ENCODE results near the gene CTXND1. TPM values are rescaled to one million over a fixed set of nuclear protein-coding genes. Genes with fewer than 3 reads are reported as not detected.

Gene CTXND1
- total RNA-seq, 2 experiments from 2014 or later: not detected

GRCh38 chr15:80186066-80186465 is 65.9 kb downstream of the CTXND1 start:
- DNase-seq (ENCODE audit: low spot score): no peak
- no peaks in the 10 kb centered on the region for H4K20me1 ChIP-seq (ENCODE audit: insufficient read depth, low read length)
- H3K36me3 ChIP-seq (ENCODE audit: insufficient read depth, low read length): no peaks in the 10 kb centered on the region
- H3K27ac ChIP-seq (ENCODE audit: low read depth, low read length, poor library complexity, severe bottlenecking): no peak overlapping the region
- no peak overlapping the region for H2AFZ ChIP-seq (ENCODE audit: low read length)
- intact Hi-C loops (cut with micrococcal nuclease; ENCODE audit: unreplicated experiment): no loop called here
- ChIA-PET CTCF (ENCODE audit: unreplicated experiment) (no interaction called here), POLR2A (no interaction called here)
- no peaks in the 10 kb centered on the region for H3K79me2 ChIP-seq (ENCODE audit: insufficient read depth, low read depth, low read length)
- no TSS peak for BruUV-seq (replicated peaks)
- no peaks in the 10 kb centered on the region for H3K9me3 ChIP-seq (ENCODE audit: low read length)
- no peaks in the 10 kb centered on the region for H3K9me2 ChIP-seq (ENCODE audit: insufficient read depth, low read length)
- no peak overlapping the region for H3K4me2 ChIP-seq (ENCODE audit: low read length)
- TF ChIP-seq EZH2phosphoT487 (IDR thresholded peaks at IDR 0.05; ENCODE audit: borderline replicate concordance, low read depth, low read length) (no peak), CTCF (conservative IDR thresholded peaks at IDR 0.05; ENCODE audit: low read length) (no peak)
- H3K4me1 ChIP-seq (ENCODE audit: insufficient read depth, low read length, poor library complexity, severe bottlenecking): no peaks in the 10 kb centered on the region
- no peak overlapping the region for H3K4me3 ChIP-seq (ENCODE audit: low read depth, low read length, poor library complexity, severe bottlenecking)

- Histone ChIP-seq H3K79me2 (ENCODE audit: insufficient read depth, low read depth, low read length) (no peaks in the 10 kb centered on the region), H3K27ac (ENCODE audit: low read depth, low read length, poor library complexity, severe bottlenecking) (no peak overlapping the region), H4K20me1 (ENCODE audit: insufficient read depth, low read length) (no peaks in the 10 kb centered on the region), H3K4me1 (ENCODE audit: insufficient read depth, low read length, poor library complexity, severe bottlenecking) (no peaks in the 10 kb centered on the region), H2AFZ (ENCODE audit: low read length) (no peak overlapping the region), H3K4me2 (ENCODE audit: low read length) (no peak overlapping the region), H3K36me3 (ENCODE audit: insufficient read depth, low read length) (no peaks in the 10 kb centered on the region), H3K9me2 (ENCODE audit: insufficient read depth, low read length) (no peaks in the 10 kb centered on the region), H3K4me3 (ENCODE audit: low read depth, low read length, poor library complexity, severe bottlenecking) (no peak overlapping the region), H3K9me3 (ENCODE audit: low read length) (no peaks in the 10 kb centered on the region)
- ChIA-PET POLR2A (no interaction called here), CTCF (ENCODE audit: unreplicated experiment) (no interaction called here)
- intact Hi-C loops (cut with micrococcal nuclease; ENCODE audit: unreplicated experiment): no loop called here
- DNase-seq (ENCODE audit: low spot score): no peak
- no TSS peak for BruUV-seq (replicated peaks)
- TF ChIP-seq EZH2phosphoT487 (IDR thresholded peaks at IDR 0.05; ENCODE audit: borderline replicate concordance, low read depth, low read length) (no peak), CTCF (conservative IDR thresholded peaks at IDR 0.05; ENCODE audit: low read length) (no peak)
Observed at GRCh38 chr15:80185152-80185551, 66.9 kb downstream of the CTXND1 start.

DNA sequence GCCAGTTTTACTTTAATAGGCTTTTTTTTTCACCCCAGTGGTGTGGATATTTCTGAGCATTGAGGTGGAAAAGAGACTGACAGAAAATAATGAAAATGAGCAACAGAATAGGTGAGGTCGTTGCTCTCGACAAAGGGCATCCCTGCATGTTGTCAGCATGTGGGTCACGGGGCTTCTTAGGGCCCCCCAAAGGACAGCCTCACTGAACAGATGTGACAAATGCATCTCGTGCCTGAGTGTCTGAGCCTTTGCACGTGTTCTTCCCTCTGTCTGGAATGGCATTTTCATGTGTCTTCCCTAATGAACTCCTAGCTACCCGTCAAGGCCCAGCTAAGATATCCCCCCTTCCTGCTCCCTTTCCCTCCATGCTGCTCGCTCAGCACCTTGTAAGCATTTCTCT is 67.5 kb downstream of the CTXND1 start:
- H3K9me3 ChIP-seq (ENCODE audit: low read length): no peaks in the 10 kb centered on the region
- intact Hi-C loops (cut with micrococcal nuclease; ENCODE audit: unreplicated experiment): no loop called here
- no peak overlapping the region for H3K4me2 ChIP-seq (ENCODE audit: low read length)
- no TSS peak for BruUV-seq (replicated peaks)
- no peaks in the 10 kb centered on the region for H3K4me1 ChIP-seq (ENCODE audit: insufficient read depth, low read length, poor library complexity, severe bottlenecking)
- DNase-seq (ENCODE audit: low spot score): no peak
- H3K27ac ChIP-seq (ENCODE audit: low read depth, low read length, poor library complexity, severe bottlenecking): no peak overlapping the region
- ChIA-PET POLR2A (no interaction called here), CTCF (ENCODE audit: unreplicated experiment) (no interaction called here)
- H3K36me3 ChIP-seq (ENCODE audit: insufficient read depth, low read length): no peaks in the 10 kb centered on the region
- no peaks in the 10 kb centered on the region for H3K79me2 ChIP-seq (ENCODE audit: insufficient read depth, low read depth, low read length)
- no peak overlapping the region for H3K4me3 ChIP-seq (ENCODE audit: low read depth, low read length, poor library complexity, severe bottlenecking)
- no peaks in the 10 kb centered on the region for H4K20me1 ChIP-seq (ENCODE audit: insufficient read depth, low read length)
- H3K9me2 ChIP-seq (ENCODE audit: insufficient read depth, low read length): no peaks in the 10 kb centered on the region
- H2AFZ ChIP-seq (ENCODE audit: low read length): no peak overlapping the region
- no peak for TF ChIP-seq EZH2phosphoT487 (IDR thresholded peaks at IDR 0.05; ENCODE audit: borderline replicate concordance, low read depth, low read length)
- TF ChIP-seq CTCF (conservative IDR thresholded peaks at IDR 0.05; ENCODE audit: low read length): no peak

Data from OCI-LY7 (cell line).